Activated CD4-positive, CD25-positive, alpha-beta regulatory T cell (primary cell): ENCODE results near the gene DROSHA.
"Not testable (repeated sequence)": the region's sequence is repeated elsewhere in the genome, so short reads cannot be mapped to it uniquely, and the experiment has no call there.

ENCODE experiments used
- DNase-seq, 4 experiments: peaks; one replicate each; lab custom pipeline; 2025; lab: John Stamatoyannopoulos, UW

Gene DROSHA

GRCh38 chr5:31380049-31380448 is 151.8 kb downstream of the DROSHA start:
- DNase-seq = no peak

- no peak for DNase-seq
These were observed 153.1 kb downstream of the DROSHA start for GRCh38 chr5:31378838-31379237.

DNA sequence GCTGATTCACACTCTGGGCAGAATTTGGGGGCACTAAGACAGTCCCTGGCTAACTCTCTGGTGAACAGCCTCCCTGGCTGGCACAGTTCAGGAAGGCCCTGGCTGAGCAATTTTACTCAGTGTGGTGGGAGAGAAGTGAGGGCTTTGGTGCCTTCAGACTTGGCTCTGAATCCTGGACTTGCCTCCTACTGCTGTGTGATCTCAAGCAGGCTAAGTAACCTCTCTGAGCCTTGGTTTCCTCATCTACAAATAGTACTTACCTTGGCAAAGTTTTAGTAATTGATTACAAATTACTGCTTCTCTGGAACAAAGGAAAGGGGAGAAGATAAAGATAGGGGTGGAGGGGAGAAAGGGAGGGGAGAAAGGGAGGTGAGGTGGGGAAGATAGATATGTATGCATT is 153.8 kb downstream of the DROSHA start:
- DNase-seq = no peak

DNA sequence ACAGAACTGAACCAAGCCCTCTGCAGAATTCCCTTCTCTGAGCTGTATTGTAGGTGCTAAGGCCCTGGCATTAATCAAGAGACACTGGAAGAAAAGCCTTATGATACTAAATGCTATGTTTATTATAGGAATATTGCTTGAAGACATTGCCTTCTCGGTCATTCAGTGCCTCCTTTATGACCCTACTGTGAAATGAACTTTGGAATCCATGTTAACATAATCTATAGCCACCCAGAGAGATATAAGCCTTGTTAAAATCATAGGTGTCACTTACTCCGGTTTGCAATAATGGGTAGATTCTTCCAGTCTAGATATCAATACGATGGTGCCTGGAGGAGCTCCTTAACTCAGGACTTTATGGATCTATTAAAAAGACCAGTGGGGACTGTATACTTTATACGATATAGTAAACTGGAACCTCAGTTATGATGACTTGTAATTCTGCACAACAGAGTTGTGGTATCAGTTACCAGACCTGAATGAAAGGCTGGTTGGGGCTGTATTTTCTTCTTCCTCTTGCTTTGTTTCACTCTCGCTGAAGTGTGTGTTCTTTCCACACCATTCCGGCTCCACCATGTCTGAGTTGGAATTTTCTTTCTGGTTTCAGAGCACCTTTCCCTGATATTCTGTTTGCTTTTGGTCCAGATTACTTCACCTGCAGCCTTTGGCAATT is 154.5 kb downstream of the DROSHA start:
- no peak for DNase-seq

GRCh38 chr5:31375999-31376720 is 155.7 kb downstream of the DROSHA start:
- DNase-seq = no peak

DNA sequence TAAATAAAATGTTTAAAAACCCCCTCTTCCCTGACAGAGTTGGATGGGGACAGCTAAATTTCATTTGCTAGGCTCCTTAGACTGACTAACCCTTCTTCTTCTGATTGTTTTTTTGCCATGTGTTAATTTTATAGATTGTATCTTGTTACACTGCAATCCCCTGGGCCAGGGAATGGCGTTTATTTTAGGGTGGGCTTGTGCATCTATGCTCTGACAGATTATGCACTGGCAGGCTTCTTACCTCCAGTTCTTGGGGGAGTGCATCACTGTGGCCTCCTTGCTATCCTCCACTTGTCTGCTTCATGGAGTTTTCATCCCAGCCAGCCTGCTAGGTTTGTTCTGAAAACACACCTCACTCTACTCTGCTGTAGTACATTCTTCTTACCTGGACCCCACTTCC is 159.8 kb downstream of the DROSHA start:
- no peak for DNase-seq

- DNase-seq = no peak
These were observed 165.0 kb downstream of the DROSHA start for GRCh38 chr5:31366941-31367340.

DNA sequence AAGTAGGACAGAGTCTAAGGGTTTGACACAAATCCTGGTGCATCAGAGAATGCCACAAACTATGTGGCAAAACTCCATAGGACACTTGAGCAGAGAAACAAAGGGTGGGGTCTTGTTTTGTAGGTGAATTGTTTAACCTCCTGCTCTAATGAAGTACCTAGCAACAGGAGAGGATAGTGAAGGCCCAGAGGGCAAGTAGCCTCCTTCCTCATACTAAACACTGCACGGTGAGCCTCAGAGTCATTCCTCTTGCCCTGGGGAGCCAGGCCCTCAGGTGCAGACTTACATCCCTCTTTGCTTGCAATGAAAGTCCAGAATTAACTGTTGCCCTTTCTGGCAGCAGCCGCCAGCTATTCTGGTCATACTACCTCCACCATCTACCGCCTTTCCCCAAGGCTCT is 166.1 kb downstream of the DROSHA start:
- DNase-seq = no peak

DNA sequence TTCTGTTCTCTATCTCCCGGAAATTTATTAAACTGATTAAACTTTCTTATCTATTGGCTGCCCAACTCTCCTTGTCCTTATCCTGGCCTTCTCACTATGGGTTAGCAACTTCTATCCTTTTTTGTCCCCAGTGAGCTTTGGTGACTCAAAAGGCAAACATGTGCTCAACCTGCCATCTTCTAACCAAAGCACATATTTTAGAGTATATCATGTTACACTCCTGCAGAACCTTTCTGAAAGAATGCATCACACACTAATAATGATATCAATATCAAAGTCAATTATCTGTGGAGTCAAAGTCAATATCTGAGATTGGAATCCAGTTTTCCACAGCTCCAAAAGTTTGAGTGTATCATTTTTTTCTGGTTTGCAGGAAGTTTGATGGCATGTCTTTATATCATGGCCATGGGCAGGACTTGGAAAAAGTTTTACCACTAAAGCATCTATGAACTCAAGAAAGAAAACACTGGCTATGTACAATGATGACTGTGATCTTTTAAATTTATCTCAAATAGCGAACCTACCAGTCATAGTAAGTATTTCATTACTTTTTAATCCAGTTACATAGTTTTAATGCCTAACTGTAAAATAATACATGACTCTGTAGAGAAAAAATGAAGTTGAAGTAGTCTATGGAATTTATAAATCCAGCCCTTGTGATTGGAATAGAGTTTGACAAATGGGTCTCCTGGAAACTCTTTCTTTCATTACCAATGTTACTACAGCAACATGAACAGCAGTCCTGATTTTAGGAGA is 166.8 kb downstream of the DROSHA start:
- no peak for DNase-seq

DNA sequence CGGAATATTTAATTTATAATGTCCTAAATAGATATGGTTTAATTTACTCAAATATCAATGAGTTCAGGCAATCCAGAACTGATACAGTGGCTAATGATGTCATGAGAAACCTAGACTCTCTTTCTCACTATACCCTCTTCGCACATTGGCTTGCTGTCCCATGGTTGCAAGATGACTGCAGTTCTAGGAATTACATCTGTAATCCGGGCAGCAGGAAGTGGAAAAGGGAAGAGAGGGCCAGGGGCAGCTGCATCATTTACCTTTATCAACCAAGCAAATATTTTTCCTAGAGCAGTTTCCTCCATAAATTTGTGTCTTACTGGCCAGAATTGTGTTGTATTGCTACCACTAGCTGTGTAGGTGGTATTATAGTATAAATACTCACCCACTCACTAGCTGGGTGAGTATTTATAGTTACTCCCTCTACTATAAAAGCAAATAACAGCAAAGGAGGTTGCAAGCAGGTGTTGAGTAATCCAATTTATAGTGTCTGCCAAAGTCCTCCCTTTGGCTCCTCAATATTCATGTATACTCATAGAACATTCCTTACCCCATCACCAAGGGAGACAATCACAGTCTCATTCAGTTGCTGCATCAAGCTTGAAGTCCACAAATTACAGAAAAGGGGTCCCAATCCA is 168.8 kb downstream of the DROSHA start:
- DNase-seq = no peak

- DNase-seq = no peak
These were observed 169.4 kb downstream of the DROSHA start for GRCh38 chr5:31362529-31362900.

DNA sequence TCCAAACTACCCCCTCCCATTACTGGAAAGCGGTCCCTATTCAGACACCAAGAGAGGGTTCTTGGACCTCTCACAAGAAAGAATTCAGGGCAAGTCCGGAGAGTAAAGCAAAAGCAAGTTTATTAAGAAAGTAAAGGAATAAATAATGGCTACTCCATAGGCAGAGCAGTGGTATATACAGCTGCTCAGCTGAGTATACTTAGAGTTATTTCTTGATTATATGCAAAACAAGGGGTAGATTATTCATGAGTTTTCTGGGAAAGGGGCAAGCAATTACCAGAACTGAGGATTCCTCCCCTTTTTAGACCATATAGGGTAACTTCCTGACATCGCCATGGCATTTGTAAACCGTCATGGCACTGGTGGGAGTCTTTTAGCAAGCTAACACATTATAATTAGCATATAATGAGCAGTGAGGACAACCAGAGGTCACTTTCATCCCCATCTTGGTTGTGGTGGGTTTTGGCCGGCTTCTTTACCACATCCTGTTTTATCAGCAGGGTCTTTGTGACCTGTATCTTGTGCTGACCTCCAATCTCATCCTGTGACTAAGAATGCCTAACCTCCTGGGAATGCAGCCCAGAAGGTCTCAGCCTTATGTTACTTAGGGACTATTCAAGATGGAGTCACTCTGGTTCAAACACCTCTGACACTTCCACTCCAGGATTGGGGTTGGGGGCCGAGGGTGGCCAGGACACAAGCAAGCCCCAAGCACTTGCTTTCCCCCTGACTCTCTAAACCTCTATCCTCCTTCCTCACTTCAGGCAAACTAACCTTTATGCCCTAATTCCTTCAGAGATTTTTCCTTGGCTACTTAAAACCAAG is 170.0 kb downstream of the DROSHA start:
- not testable (repeated sequence) for DNase-seq

DNA sequence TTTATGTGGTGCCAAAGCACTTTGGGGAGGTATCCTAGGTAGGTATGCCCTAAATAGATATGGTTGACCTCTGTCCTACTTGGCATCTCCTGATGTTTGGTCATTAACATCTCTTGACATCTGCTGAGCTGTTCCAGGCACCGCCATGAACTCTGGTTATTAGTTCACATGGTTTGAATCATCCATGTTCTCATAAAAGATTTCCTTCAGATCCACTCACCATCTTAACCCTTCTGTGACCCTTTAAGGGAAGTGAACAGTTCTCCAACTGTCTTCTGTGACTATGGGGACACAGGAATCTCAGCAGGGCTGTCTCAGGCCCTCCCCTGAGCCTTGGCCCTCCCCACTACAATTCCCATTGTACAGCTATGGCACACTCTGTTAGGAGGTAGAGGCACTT is 170.7 kb downstream of the DROSHA start:
- DNase-seq = no peak

DNA sequence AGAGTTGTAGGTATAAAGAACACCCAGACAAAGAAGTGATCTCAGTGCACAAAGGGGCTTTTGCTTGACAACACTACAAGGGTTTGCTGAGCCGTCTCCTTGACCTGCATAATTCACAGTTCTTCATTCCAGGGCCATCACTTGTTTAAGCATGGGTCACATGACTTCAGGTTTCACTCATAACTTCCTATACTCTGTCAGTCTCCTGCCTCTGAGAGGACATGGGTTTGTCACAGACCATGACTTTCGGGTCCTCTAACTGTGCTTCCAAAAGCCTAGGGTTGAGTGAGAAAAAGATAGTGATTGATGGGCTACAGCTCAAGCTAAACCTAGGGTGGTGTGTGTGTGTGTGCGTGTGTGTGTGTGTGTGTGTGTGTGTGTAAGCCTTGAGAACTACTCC is 172.1 kb downstream of the DROSHA start:
- no peak for DNase-seq

DNA sequence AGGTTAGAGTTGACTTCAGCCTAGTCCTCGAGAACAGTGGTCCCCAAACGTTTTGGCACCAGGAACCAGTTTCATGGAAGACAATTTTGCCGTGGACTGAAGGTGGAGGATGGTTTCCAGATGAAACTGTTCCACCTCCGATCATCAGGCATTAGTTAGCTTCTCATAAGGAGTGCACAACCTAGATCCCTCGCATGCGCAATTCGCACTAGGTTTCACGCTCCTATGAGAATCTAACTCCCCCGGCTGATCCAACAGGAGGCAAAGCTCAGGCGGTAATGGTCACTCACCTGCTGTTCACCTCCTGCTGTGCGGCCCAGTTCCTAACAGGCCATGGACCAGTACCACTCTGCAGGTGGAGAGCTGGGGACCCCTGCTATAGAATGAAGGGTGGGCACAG is 174.9 kb downstream of the DROSHA start:
- no peak for DNase-seq

GRCh38 chr5:31355337-31355736 is 176.6 kb downstream of the DROSHA start:
- no peak for DNase-seq
